Adipocyte (in vitro differentiated cells): ENCODE results near the gene ERICH4.

Source experiments
- DNase-seq: peaks from one replicate; pipeline ENCODE4 v3.0.0-alpha.2; 2015; ENCODE audit warnings: low read depth
- H3K27me3 ChIP-seq: replicated peaks from 2 replicates; pipeline ENCODE4 v1.7.0; 2013; ENCODE audit warnings: mild to moderate bottlenecking, low read length, moderate library complexity; ENCODE audit not compliant: control insufficient read depth, insufficient read depth
- H3K36me3 ChIP-seq: 2 replicates; pipeline ENCODE4 v1.7.0; 2013; ENCODE audit warnings: low read length, mild to moderate bottlenecking, moderate library complexity; ENCODE audit not compliant: control insufficient read depth, insufficient read depth, severe bottlenecking
- H3K4me1 ChIP-seq: 2 replicates; pipeline ENCODE4 v1.7.0; 2013; ENCODE audit warnings: mild to moderate bottlenecking, low read length, moderate library complexity; ENCODE audit not compliant: control insufficient read depth, insufficient read depth
- H3K4me3 ChIP-seq: 2 replicates; pipeline ENCODE4 v1.7.0; 2013; ENCODE audit warnings: mild to moderate bottlenecking, low read length, moderate library complexity
- H3K9ac ChIP-seq: 2 replicates; pipeline ENCODE4 v1.7.0; 2013; ENCODE audit warnings: mild to moderate bottlenecking, low read length, moderate library complexity
- H3K9me3 ChIP-seq: 2 replicates; pipeline ENCODE4 v1.7.0; 2013; ENCODE audit warnings: mild to moderate bottlenecking, low read length, moderate library complexity; ENCODE audit not compliant: control insufficient read depth

Gene ERICH4

DNA sequence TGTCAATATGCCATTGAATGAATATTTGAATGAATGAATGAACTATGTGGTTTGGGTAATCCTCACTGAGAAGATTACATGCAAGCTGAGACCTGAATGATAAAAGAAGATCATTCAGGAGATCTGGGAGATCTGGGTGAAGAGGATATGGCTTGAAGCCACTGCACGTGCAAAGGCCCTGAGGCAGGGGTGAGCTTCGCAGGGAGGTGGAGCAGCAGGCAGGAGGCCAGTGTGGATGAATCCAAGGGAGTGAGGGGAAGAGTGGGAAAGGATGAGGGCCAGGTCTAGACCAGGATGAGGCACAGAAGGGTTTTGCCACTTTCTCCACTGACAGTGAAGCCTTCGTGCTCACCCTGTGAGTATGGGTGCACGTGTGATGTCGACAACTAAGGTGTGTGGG, 49.9 kb downstream of the ERICH4 start:
- Histone ChIP-seq H3K9me3 (no peaks in the 10 kb centered on the region), H3K4me3 (no peak overlapping the region), H3K4me1 (no peaks in the 10 kb centered on the region), H3K9ac (no peak overlapping the region), H3K36me3 (no peaks in the 10 kb centered on the region), H3K27me3 (peaks cover 15% of the 10 kb centered on the region)
- DNase-seq, result no peak
